ENCODE measurements around the gene PNMA6E.

GRCh38 chrX:153375571-153375970 lies 25.6 kb downstream of the PNMA6E start:
- TF ChIP-seq MXI1 (conservative IDR thresholded peaks at IDR 0.05; ENCODE audit: poor library complexity, severe bottlenecking), result no peak
- TF ChIP-seq CTCF (IDR thresholded peaks at IDR 0.05; ENCODE audit: poor library complexity, severe bottlenecking), result no peak
- TF ChIP-seq POLR2AphosphoS5 (IDR thresholded peaks at IDR 0.05), result no peak
- TF ChIP-seq REST (IDR thresholded peaks at IDR 0.05; ENCODE audit: borderline replicate concordance), result no peak
- TF ChIP-seq RAD21 (conservative IDR thresholded peaks at IDR 0.05), result no peak
- TF ChIP-seq EP300 (conservative IDR thresholded peaks at IDR 0.05; ENCODE audit: poor library complexity, severe bottlenecking), result no peak
- no peak for TF ChIP-seq TAF1 (IDR thresholded peaks at IDR 0.05; ENCODE audit: low read depth)
